Gastroesophageal sphincter (tissue), 3 donors: ENCODE data around the gene LRRC4.

ENCODE experiments used
- EP300 ChIP-seq: sonication (generic); formaldehyde crosslinking; IDR thresholded peaks from one replicate; pipeline ENCODE4 v1.6.1; 2017; ENCODE audit warnings: antibody characterized with exemption, mild to moderate bottlenecking
- TF ChIP-seq, protein P1 (sequence below), 4 experiments: fragments of 200-600 bp in 2 of 4; fragments of 450-650 bp in 2 of 4; sonication (generic) in 1 of 4; IDR thresholded peaks; one replicate each; pipeline ENCODE4 v1.5.1; 2017 to 2019; ENCODE audit warnings: antibody characterized with exemption in 4 of 4, mild to moderate bottlenecking in 2 of 4, moderate library complexity in 2 of 4

DNA sequence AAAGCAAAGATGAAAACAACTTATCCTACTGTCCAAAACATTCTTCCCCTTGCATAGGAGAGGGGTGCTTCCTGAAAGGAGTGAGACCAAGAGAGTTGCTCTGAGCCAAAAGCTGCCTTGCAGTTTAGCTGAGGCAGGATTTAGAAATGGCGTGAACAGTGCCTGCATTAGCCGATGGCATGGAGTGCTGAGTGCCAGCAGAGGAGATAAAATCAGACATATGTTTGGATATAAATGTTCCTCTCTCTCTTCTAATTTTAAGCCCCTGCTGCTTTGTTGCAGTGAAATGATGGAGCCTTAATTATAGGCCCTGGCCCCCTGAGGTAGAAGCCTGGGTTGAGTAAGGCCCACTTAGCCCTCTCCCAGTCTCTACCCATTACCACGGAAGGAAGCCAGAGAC lies 7.1 kb downstream of the LRRC4 start:
- TF ChIP-seq, protein P1, sequence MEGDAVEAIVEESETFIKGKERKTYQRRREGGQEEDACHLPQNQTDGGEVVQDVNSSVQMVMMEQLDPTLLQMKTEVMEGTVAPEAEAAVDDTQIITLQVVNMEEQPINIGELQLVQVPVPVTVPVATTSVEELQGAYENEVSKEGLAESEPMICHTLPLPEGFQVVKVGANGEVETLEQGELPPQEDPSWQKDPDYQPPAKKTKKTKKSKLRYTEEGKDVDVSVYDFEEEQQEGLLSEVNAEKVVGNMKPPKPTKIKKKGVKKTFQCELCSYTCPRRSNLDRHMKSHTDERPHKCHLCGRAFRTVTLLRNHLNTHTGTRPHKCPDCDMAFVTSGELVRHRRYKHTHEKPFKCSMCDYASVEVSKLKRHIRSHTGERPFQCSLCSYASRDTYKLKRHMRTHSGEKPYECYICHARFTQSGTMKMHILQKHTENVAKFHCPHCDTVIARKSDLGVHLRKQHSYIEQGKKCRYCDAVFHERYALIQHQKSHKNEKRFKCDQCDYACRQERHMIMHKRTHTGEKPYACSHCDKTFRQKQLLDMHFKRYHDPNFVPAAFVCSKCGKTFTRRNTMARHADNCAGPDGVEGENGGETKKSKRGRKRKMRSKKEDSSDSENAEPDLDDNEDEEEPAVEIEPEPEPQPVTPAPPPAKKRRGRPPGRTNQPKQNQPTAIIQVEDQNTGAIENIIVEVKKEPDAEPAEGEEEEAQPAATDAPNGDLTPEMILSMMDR (IDR thresholded peaks at IDR 0.05): no peak
- no peak for TF ChIP-seq EP300
